T-helper 2 cell treated with Interferon-gamma antibody and Interleukin-4, amounts not matched to agents 5 μg/mL and 100 μg/mL, for 36 hours (primary cell): ENCODE measurements around the gene FBXO42.
"Not testable (repeated sequence)": the region's sequence is repeated elsewhere in the genome, so short reads cannot be mapped to it uniquely, and the experiment has no call there.

Experiments used
- DNase-seq: peaks from one replicate; pipeline ENCODE4 v3.0.0; 2021; ENCODE audit warnings: low spot score
- H3K27ac Mint-ChIP-seq: one replicate; pipeline ENCODE4 v1.8.0; 2021; ENCODE audit warnings: mild to moderate bottlenecking, mixed read lengths
- H3K27me3 Mint-ChIP-seq: one replicate; pipeline ENCODE4 v1.8.0; 2021; ENCODE audit warnings: low read depth, mixed read lengths
- H3K36me3 Mint-ChIP-seq: one replicate; pipeline ENCODE4 v1.8.0; 2021; ENCODE audit warnings: low read depth, mixed read lengths
- H3K4me1 Mint-ChIP-seq: one replicate; pipeline ENCODE4 v1.8.0; 2021; ENCODE audit warnings: low read depth, mixed read lengths
- H3K4me3 Mint-ChIP-seq: one replicate; pipeline ENCODE4 v1.8.0; 2022; ENCODE audit warnings: mild to moderate bottlenecking, moderate library complexity, mixed read lengths
- H3K9me3 Mint-ChIP-seq: one replicate; pipeline ENCODE4 v1.8.0; 2021; ENCODE audit warnings: mixed read lengths

Gene FBXO42

GRCh38 chr1:16356867-16357266, 4.6 kb upstream of the FBXO42 start:
- Mint-ChIP-seq H3K4me3 (no peak overlapping the region), H3K27me3 (no peaks in the 10 kb centered on the region), H3K27ac (no peak overlapping the region), H3K36me3 (no peaks in the 10 kb centered on the region), H3K9me3 (no peaks in the 10 kb centered on the region), H3K4me1 (peaks cover 5% of the 10 kb centered on the region)
- no peak for DNase-seq

DNA sequence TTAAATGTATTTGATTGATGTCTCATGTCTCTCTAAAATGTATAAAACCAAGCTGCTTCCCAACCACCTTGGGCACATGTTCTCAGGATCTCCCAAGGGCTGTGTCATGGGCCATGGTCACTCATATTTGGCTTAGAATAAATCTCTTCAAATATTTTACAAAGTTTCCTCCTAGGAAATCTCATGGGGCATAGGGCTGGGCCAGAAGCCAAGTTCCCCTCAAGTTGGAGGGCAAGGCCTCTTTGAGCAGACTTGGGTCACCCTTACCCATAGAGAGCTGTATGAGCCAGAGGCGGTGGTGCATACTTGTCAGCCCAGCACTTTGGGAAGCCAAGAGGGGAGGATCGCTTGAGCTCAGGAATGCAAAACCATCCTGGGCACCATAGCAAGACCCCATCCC, 2.3 kb upstream of the FBXO42 start:
- no peak for DNase-seq
- H3K9me3 Mint-ChIP-seq, result no peaks in the 10 kb centered on the region
- peak overlapping the region; percentile 38 for H3K4me3 Mint-ChIP-seq
- H3K4me1 Mint-ChIP-seq, result peaks cover 16% of the 10 kb centered on the region
- no peak overlapping the region for H3K27ac Mint-ChIP-seq
- no peaks in the 10 kb centered on the region for H3K27me3 Mint-ChIP-seq
- peaks cover 4% of the 10 kb centered on the region for H3K36me3 Mint-ChIP-seq

DNA sequence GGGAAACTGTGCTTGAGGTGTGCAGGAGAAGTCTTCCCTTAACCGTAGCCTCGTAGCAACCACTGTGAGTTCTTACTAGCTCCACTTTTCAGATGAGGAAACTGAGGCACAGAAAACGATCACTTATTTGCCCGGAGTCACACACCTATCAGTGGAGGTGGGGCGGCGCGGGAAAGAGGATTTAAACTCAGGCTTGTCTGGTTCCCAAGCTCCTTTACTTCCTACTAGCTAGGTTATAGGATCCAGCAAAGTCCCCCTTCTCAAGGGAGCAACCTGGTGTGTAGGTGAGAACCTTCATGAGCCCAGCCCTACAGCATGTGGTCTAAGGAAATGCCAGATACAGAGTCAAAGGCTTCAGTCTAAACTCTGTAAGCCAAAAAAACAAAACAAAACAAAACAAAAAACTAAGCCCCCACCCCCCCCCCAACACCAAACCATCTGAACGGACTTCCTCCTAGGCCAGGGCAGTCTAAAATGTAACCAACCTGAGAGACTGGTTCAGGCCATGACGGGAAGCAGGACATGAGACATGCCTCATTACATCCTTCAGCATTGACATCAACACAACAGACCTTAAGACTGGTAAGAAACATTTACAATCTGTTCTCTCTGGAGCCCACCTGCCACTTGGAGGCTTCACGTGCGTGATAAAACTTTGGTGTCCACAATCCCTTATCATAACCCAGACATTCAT, 709 bp upstream of the FBXO42 start:
- DNase-seq, result no peak

GRCh38 chr1:16351456-16351993, 755 bp downstream of the FBXO42 start:
- no peaks in the 10 kb centered on the region for H3K9me3 Mint-ChIP-seq
- DNase-seq, result no peak
- peaks cover 9% of the 10 kb centered on the region for H3K36me3 Mint-ChIP-seq
- no peaks in the 10 kb centered on the region for H3K27me3 Mint-ChIP-seq
- H3K4me3 Mint-ChIP-seq, result peak overlapping the region; percentile 91
- peak overlapping the region; percentile 89 for H3K27ac Mint-ChIP-seq
- H3K4me1 Mint-ChIP-seq, result peaks cover 21% of the 10 kb centered on the region

More for the DNA sequence above, 709 bp upstream of the FBXO42 start:
- no peaks in the 10 kb centered on the region for H3K27me3 Mint-ChIP-seq
- H3K36me3 Mint-ChIP-seq, result peaks cover 9% of the 10 kb centered on the region
- H3K27ac Mint-ChIP-seq, result peak overlapping the region; percentile 89
- peak overlapping the region; percentile 91 for H3K4me3 Mint-ChIP-seq
- H3K4me1 Mint-ChIP-seq, result peaks cover 21% of the 10 kb centered on the region
- no peaks in the 10 kb centered on the region for H3K9me3 Mint-ChIP-seq

- Mint-ChIP-seq H3K4me3 (peak overlapping the region; percentile 32), H3K4me1 (peaks cover 21% of the 10 kb centered on the region), H3K36me3 (peaks cover 9% of the 10 kb centered on the region), H3K27me3 (no peaks in the 10 kb centered on the region), H3K9me3 (no peaks in the 10 kb centered on the region), H3K27ac (no peak overlapping the region)
- DNase-seq, result no peak
Observed at GRCh38 chr1:16349847-16350406, 2.4 kb downstream of the FBXO42 start.

GRCh38 chr1:16348414-16349182, 3.7 kb downstream of the FBXO42 start:
- DNase-seq, result no peak
- Mint-ChIP-seq H3K36me3 (peaks cover 9% of the 10 kb centered on the region), H3K9me3 (no peaks in the 10 kb centered on the region), H3K27ac (no peak overlapping the region), H3K4me1 (peaks cover 21% of the 10 kb centered on the region), H3K4me3 (no peak overlapping the region), H3K27me3 (no peaks in the 10 kb centered on the region)

GRCh38 chr1:16343276-16343675, 9.0 kb downstream of the FBXO42 start:
- H3K27me3 Mint-ChIP-seq, H3K36me3 Mint-ChIP-seq, H3K4me3 Mint-ChIP-seq, H3K4me1 Mint-ChIP-seq, H3K9me3 Mint-ChIP-seq, H3K27ac Mint-ChIP-seq, DNase-seq: not testable (repeated sequence)

- Mint-ChIP-seq H3K4me1 (peaks cover 5% of the 10 kb centered on the region), H3K27ac (no peak overlapping the region), H3K27me3 (no peaks in the 10 kb centered on the region), H3K4me3 (no peak overlapping the region), H3K36me3 (peaks cover 4% of the 10 kb centered on the region), H3K9me3 (no peaks in the 10 kb centered on the region)
- DNase-seq, result no peak
Observed at GRCh38 chr1:16342331-16343062, 9.8 kb downstream of the FBXO42 start.

GRCh38 chr1:16340673-16341072, 11.6 kb downstream of the FBXO42 start:
- peaks cover 4% of the 10 kb centered on the region for H3K36me3 Mint-ChIP-seq
- no peak overlapping the region for H3K4me3 Mint-ChIP-seq
- no peak for DNase-seq
- peaks cover 8% of the 10 kb centered on the region for H3K4me1 Mint-ChIP-seq
- no peak overlapping the region for H3K27ac Mint-ChIP-seq
- no peaks in the 10 kb centered on the region for H3K9me3 Mint-ChIP-seq
- H3K27me3 Mint-ChIP-seq, result no peaks in the 10 kb centered on the region

- Mint-ChIP-seq H3K4me1 (peaks cover 14% of the 10 kb centered on the region), H3K27me3 (no peaks in the 10 kb centered on the region), H3K4me3 (no peak overlapping the region), H3K36me3 (peaks cover 7% of the 10 kb centered on the region), H3K27ac (no peak overlapping the region), H3K9me3 (no peaks in the 10 kb centered on the region)
- no peak for DNase-seq
Observed at GRCh38 chr1:16338961-16339360, 13.3 kb downstream of the FBXO42 start.

- Mint-ChIP-seq H3K27ac (no peak overlapping the region), H3K27me3 (no peaks in the 10 kb centered on the region), H3K36me3 (peaks cover 4% of the 10 kb centered on the region), H3K4me3 (no peak overlapping the region), H3K9me3 (no peaks in the 10 kb centered on the region), H3K4me1 (peaks cover 12% of the 10 kb centered on the region)
- DNase-seq, result no peak
Observed at GRCh38 chr1:16334655-16335340, 17.5 kb downstream of the FBXO42 start.

DNA sequence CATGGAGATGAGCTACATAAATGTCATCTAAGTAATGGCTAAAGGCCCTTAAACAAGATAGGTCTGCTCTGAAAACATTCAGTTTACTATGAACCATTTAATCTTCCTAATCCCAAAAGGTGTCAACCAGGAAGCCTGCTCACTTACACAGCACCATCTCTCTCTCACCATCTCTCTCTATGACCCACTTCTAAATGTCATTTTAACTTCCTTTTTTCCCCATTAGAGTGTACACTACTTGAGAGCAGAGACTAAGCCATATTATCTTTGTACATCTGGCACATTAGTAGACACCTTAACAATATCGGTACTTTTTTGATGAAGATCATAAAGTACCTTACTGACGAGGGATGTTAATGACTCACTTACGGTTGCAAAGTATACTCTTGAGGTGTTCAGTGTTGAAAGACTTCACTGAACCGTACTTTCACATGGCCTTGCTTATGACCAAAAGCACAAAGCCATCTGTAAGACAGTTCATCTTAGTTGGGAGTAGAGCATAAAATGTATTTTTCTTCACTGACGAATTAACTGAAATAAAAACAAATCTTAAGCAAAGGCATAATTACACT, 25.4 kb downstream of the FBXO42 start:
- Mint-ChIP-seq H3K4me1 (peaks cover 3% of the 10 kb centered on the region), H3K4me3 (no peak overlapping the region), H3K9me3 (no peaks in the 10 kb centered on the region), H3K36me3 (peaks cover 6% of the 10 kb centered on the region), H3K27ac (no peak overlapping the region), H3K27me3 (no peaks in the 10 kb centered on the region)
- no peak for DNase-seq

DNA sequence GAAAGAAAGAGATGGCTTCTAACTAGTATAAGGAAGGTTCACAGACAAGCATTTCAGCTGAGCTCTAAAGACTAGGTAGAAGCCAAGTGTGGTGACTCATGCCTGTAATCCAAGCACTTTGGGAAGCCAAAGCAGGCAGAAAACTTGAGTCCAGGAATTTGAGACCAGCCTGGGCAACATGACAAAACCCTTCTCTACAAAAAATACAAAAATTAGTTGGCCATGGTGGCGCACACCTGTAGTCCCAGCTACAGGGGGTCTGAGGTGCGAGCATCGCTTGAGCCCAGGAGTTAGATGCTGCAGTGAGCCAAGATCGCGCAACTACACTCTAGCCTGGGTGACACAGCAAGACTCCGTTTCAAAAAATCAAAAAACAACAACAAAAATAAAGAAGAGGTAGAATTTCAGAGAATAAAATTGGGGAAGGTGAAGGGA, 27.8 kb downstream of the FBXO42 start:
- H3K27me3 Mint-ChIP-seq, result no peaks in the 10 kb centered on the region
- no peak overlapping the region for H3K27ac Mint-ChIP-seq
- H3K9me3 Mint-ChIP-seq, result no peaks in the 10 kb centered on the region
- peaks cover 6% of the 10 kb centered on the region for H3K36me3 Mint-ChIP-seq
- H3K4me1 Mint-ChIP-seq, result peaks cover 3% of the 10 kb centered on the region
- DNase-seq, result no peak
- H3K4me3 Mint-ChIP-seq, result no peak overlapping the region
